ENCODE measurements around the gene RAP1GDS1. TPM values are rescaled to one million over a fixed set of nuclear protein-coding genes. Genes with fewer than 3 reads are reported as not detected.

The RAP1GDS1 gene
- polyA plus RNA-seq, 3 donors = 23.6 to 37.9 (median 37.8) TPM

DNA sequence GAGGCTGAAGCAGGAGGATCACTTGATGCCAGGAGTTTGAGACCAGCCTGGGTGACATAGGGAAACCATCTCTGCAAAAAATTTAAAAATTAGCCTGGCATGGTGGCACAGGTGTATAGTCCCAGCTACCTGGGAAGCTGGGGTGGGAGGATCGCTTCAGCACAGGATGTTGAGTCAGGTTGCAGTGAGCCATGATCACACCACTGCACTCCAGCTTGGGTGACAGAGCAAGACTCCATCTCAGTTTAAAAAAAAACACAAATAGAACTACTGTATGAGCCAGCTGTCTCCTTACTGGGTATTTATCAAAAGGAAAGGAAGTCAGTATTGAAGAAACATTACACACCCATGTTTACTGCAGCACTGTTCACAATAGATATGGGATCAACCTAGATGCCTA is 138.7 kb downstream of the RAP1GDS1 start:
- no CpG with 5 or more reads among the region's 1 CpG for WGBS (ENCODE audit: insufficient coverage)
- no peak overlapping the region for H2AFZ ChIP-seq (ENCODE audit: insufficient read depth, low read depth, low read length, poor library complexity, severe bottlenecking)
- no peak overlapping the region for H3K4me3 Mint-ChIP-seq
- peaks cover 2 to 9% (median 5%) of the 10 kb centered on the region in 7 donors for H3K9me3 Mint-ChIP-seq
- H3K27me3 Mint-ChIP-seq (ENCODE audit: low read depth in 3 of 3) = no peaks in the 10 kb centered on the region
- no peaks in the 10 kb centered on the region for H3K27me3 ChIP-seq (ENCODE audit: control insufficient read depth in 2 of 2, insufficient read depth in 2 of 2, low read length in 2 of 2)
- no peak overlapping the region for H3K27ac ChIP-seq (ENCODE audit: low read depth in 1 of 2, low read length in 2 of 2)
- TF ChIP-seq, protein P1, sequence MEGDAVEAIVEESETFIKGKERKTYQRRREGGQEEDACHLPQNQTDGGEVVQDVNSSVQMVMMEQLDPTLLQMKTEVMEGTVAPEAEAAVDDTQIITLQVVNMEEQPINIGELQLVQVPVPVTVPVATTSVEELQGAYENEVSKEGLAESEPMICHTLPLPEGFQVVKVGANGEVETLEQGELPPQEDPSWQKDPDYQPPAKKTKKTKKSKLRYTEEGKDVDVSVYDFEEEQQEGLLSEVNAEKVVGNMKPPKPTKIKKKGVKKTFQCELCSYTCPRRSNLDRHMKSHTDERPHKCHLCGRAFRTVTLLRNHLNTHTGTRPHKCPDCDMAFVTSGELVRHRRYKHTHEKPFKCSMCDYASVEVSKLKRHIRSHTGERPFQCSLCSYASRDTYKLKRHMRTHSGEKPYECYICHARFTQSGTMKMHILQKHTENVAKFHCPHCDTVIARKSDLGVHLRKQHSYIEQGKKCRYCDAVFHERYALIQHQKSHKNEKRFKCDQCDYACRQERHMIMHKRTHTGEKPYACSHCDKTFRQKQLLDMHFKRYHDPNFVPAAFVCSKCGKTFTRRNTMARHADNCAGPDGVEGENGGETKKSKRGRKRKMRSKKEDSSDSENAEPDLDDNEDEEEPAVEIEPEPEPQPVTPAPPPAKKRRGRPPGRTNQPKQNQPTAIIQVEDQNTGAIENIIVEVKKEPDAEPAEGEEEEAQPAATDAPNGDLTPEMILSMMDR (IDR thresholded peaks at IDR 0.05) = no peak
- H3K4me2 ChIP-seq (replicated peaks; ENCODE audit: extremely low read depth, low read length, poor library complexity, severe bottlenecking) = no peak overlapping the region
- H3K27ac Mint-ChIP-seq = peak overlapping the region in 1 of 7 donors; percentile 31
- no peaks in the 10 kb centered on the region for H4K20me1 ChIP-seq (ENCODE audit: insufficient read depth, low read length)
- no peak overlapping the region for H3K4me3 ChIP-seq (replicated peaks in 1 of 3; ENCODE audit: low read depth in 2 of 3, low read length in 3 of 3)
- no peaks in the 10 kb centered on the region for H3K4me1 Mint-ChIP-seq
- no peak overlapping the region for H3K9ac ChIP-seq (ENCODE audit: insufficient read depth, low read length, poor library complexity, severe bottlenecking)
- DNase-seq = no peak
- no peaks in the 10 kb centered on the region for H3K4me1 ChIP-seq (ENCODE audit: control insufficient read depth in 1 of 2, insufficient read depth in 2 of 2, low read length in 2 of 2)
- no peaks in the 10 kb centered on the region for H3K79me2 ChIP-seq (ENCODE audit: insufficient read depth, low read length)
- intact Hi-C loops (cut with micrococcal nuclease) = no loop called here
- H3K9me3 ChIP-seq (replicated peaks in 1 of 2; ENCODE audit: control insufficient read depth in 1 of 2, insufficient read depth in 1 of 2, low read length in 2 of 2) = peaks cover 0 to 3% of the 10 kb centered on the region in 2 donors
- H3K36me3 Mint-ChIP-seq = peaks cover 10 to 13% of the 10 kb centered on the region in 2 donors
- peaks cover 0 to 18% of the 10 kb centered on the region in 2 donors for H3K36me3 ChIP-seq (replicated peaks in 1 of 2; ENCODE audit: control insufficient read depth in 1 of 2, insufficient read depth in 2 of 2, low read length in 2 of 2)

DNA sequence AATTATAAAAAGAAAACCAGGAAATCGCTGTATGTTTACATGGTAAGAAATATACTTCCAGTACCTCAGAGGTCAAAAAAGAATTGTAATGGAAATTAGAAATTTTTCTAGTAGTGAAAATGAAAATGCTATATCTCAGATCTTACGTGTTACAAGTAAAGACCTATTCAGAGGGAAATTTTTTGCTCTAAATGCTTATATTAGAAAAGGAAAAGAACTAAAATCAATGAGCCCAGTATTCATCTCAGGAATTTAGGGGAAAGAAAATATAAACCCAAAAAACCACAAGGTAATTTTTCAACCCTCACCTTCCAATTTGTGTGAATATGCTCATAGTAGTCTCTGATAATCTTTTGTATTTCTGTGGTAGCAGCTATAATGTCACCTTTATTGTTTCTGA is 145.6 kb downstream of the RAP1GDS1 start:
- Histone ChIP-seq H3K4me1 (ENCODE audit: control insufficient read depth in 1 of 2, insufficient read depth in 2 of 2, low read length in 2 of 2) (no peaks in the 10 kb centered on the region), H3K9me3 (replicated peaks in 1 of 2; ENCODE audit: control insufficient read depth in 1 of 2, insufficient read depth in 1 of 2, low read length in 2 of 2) (no peaks in the 10 kb centered on the region), H3K27me3 (ENCODE audit: control insufficient read depth in 2 of 2, insufficient read depth in 2 of 2, low read length in 2 of 2) (no peaks in the 10 kb centered on the region), H3K4me2 (replicated peaks; ENCODE audit: extremely low read depth, low read length, poor library complexity, severe bottlenecking) (no peak overlapping the region), H2AFZ (ENCODE audit: insufficient read depth, low read depth, low read length, poor library complexity, severe bottlenecking) (no peak overlapping the region), H3K79me2 (ENCODE audit: insufficient read depth, low read length) (no peaks in the 10 kb centered on the region), H3K9ac (ENCODE audit: insufficient read depth, low read length, poor library complexity, severe bottlenecking) (no peak overlapping the region), H3K4me3 (replicated peaks in 1 of 3; ENCODE audit: low read depth in 2 of 3, low read length in 3 of 3) (no peak overlapping the region), H3K27ac (ENCODE audit: low read depth in 1 of 2, low read length in 2 of 2) (no peak overlapping the region), H3K36me3 (replicated peaks in 1 of 2; ENCODE audit: control insufficient read depth in 1 of 2, insufficient read depth in 2 of 2, low read length in 2 of 2) (peaks cover 0 to 15% of the 10 kb centered on the region in 2 donors), H4K20me1 (ENCODE audit: insufficient read depth, low read length) (no peaks in the 10 kb centered on the region)
- Mint-ChIP-seq H3K36me3 (peaks cover 16 to 24% of the 10 kb centered on the region in 2 donors), H3K9me3 (peaks cover 0 to 7% (median 3%) of the 10 kb centered on the region in 7 donors), H3K4me3 (no peak overlapping the region), H3K27me3 (ENCODE audit: low read depth in 3 of 3) (no peaks in the 10 kb centered on the region), H3K27ac (no peak overlapping the region), H3K4me1 (no peaks in the 10 kb centered on the region)
- TF ChIP-seq, protein P1 (IDR thresholded peaks at IDR 0.05) = no peak
- no peak for DNase-seq
- WGBS (ENCODE audit: insufficient coverage) = no CpG with 5 or more reads among the region's 2 CpGs
- intact Hi-C loops (cut with micrococcal nuclease) = no loop called here

Measured in CD14-positive monocyte (primary cell).